ENCODE results near the gene SHPK.

GRCh38 chr17:3569534-3570137, 66.4 kb downstream of the SHPK start:
- TF ChIP-seq EZH2 (IDR thresholded peaks at IDR 0.05; ENCODE audit: low read depth), result no peak
- no peak for TF ChIP-seq CTCF (conservative IDR thresholded peaks at IDR 0.05)

All from PC-9 (cell line).